ENCODE measurements around the gene SH3TC2. TPM values are rescaled to one million over a fixed set of nuclear protein-coding genes. Genes with fewer than 3 reads are reported as not detected.

Gene SH3TC2
- polyA plus RNA-seq, 1 experiment, result 1.9 TPM

DNA sequence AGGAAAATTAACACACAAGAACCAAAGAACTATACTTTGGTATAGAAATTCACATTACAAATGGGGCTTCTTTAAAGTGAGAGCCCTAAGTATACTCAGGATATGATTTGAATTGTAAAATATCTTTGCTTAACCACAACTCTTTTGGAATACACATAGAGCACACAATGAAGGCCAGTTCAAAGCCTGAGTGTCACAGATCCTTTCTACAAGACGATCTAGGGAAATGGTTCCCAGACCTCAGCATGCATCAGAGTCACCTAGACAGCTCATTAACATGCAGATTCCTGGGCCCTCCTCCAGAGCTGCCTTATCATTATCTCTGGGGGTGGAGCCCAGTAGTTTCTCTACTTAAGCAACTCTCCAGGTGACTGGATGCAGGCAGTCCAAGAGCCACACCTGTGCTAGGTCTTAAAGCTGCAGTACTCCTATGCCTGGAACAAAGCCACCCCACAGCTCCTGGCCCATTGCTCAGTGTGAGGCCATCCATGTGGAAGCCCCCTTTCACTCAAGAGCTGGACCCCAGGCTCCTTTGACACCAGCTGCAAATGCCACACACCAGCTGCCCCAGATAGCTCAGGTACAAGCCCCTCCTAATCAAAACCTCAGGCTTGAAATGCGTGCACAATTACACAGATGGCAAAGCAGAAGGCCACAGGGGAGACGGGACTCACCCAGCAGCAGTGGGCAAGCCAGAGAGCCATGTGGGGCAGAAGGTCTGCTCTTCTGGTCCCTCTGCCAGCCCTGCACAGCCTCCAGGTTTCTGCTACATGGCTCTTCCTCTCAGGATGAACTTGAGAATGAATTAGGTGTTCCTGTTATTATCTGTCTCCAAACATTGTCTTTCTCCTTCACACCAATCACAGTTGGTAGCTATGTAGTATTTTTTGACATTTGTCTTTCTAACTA is 106.1 kb downstream of the SH3TC2 start:
- POLR2A ChIA-PET, result no interaction called here

More for the DNA sequence above, 106.1 kb downstream of the SH3TC2 start:
- TF ChIP-seq, protein P1, sequence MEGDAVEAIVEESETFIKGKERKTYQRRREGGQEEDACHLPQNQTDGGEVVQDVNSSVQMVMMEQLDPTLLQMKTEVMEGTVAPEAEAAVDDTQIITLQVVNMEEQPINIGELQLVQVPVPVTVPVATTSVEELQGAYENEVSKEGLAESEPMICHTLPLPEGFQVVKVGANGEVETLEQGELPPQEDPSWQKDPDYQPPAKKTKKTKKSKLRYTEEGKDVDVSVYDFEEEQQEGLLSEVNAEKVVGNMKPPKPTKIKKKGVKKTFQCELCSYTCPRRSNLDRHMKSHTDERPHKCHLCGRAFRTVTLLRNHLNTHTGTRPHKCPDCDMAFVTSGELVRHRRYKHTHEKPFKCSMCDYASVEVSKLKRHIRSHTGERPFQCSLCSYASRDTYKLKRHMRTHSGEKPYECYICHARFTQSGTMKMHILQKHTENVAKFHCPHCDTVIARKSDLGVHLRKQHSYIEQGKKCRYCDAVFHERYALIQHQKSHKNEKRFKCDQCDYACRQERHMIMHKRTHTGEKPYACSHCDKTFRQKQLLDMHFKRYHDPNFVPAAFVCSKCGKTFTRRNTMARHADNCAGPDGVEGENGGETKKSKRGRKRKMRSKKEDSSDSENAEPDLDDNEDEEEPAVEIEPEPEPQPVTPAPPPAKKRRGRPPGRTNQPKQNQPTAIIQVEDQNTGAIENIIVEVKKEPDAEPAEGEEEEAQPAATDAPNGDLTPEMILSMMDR (IDR thresholded peaks at IDR 0.05; ENCODE audit: insufficient read depth, low read depth, low read length), result no peak
- Histone ChIP-seq H3K4me3 (ENCODE audit: low read depth, low read length) (no peak overlapping the region), H3K27me3 (ENCODE audit: control insufficient read depth, insufficient read depth, low read length) (no peaks in the 10 kb centered on the region; the same call in 1 of the 2 replicates), H3K36me3 (ENCODE audit: control insufficient read depth, insufficient read depth, low read length) (no peaks in the 10 kb centered on the region)
- no peak for DNase-seq (ENCODE audit: low read depth)
- CTCF ChIA-PET, result interaction anchor here (0.6 to 4.1 kb wide), 33 partner anchors 12 to 223 kb away, joined by 3 to 44 read pairs (median 6); partner anchors contain the start of gene ADRB2

Small RNA genes lying within 50 kb of the gene (small RNA-seq; reads per million reads assigned to genes)
- gene MIR584 (ENCODE audit: insufficient read length, low read depth, low replicate concordance) (0.63 reads per million), gene RNU6-732P (ENCODE audit: insufficient read length, low read depth, low replicate concordance) (not detected)

Other genes with a start within 250 kb of the SH3TC2 start
- gene ADRB2, start 236.5 kb downstream of the SH3TC2 start, polyA plus RNA-seq (2011; rRNA removed), result 0.58 and 0.64 TPM in 2 replicates
- 14.0 and 25.7 TPM in 2 replicates for gene ABLIM3, start 78.4 kb upstream of the SH3TC2 start, polyA plus RNA-seq (2011; rRNA removed)
- gene AFAP1L1, start 208.8 kb upstream of the SH3TC2 start, polyA plus RNA-seq (2011; rRNA removed), result 1.2 and 1.3 TPM in 2 replicates